CD4-positive, alpha-beta T cell treated with Interleukin-6 for 4 hours (primary cell): ENCODE results near the gene ETV3L.

Experiments
- DNase-seq: peaks from one replicate; pipeline ENCODE4 v3.0.0-alpha.2; 2020; ENCODE audit warnings: mixed read lengths

Gene ETV3L

DNA sequence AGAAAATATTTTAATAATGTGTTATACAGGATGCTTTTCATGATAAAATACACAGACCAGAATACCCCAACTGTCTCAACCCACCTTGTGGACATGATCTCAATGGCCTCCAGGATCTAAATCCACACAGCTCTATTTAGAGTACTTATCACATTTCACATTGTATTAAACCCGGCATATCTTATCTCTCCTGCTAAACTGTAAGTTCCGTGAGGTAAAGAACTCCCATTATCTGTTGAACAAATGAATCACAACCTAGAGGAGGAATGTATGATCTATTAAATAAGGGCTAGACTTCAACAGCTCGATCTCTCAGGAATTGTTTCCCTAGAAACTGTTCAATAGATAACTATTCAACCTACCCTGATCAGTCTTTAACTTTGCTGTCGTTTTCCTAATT is 31.7 kb upstream of the ETV3L start:
- no peak for DNase-seq

DNA sequence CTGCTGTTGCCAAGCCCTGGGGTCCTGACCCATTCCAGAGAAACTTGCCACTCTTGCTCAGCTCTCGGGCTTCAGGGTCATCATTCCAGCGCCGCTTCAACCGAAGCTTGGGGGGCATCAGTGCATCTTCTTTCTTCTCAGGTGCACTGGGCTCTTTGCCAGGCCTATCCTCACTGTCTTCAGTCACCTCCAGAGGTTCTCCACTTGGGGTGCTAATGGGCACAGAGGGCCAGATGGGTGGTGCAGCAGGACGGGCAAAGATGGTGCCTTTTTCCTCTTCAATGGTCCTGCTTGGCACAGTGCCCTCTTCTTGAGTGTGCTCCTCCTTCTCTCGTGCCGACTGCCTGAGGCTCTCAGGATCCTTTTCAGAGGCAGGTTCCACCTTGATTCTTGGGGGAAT is 25.2 kb upstream of the ETV3L start:
- no peak for DNase-seq

DNA sequence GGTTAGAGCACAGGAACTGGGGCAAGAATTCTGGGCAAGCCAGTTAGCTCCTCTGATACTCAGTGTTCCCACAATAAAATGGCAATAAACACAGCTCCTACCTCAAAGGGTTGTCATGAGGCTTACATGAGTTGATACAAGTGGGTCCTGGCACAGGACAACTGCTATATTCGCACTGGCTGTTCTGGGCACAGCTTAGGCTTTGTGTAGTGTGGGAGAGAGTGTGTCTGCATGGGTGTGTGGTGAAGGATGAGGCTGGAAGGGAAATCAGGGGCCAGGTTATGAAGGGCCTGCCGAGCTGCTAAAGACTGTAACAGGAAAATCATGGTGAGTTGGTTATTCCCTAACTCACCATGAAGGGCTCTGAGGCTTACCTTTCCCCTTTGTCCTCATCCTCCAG is 19.8 kb upstream of the ETV3L start:
- no peak for DNase-seq

DNA sequence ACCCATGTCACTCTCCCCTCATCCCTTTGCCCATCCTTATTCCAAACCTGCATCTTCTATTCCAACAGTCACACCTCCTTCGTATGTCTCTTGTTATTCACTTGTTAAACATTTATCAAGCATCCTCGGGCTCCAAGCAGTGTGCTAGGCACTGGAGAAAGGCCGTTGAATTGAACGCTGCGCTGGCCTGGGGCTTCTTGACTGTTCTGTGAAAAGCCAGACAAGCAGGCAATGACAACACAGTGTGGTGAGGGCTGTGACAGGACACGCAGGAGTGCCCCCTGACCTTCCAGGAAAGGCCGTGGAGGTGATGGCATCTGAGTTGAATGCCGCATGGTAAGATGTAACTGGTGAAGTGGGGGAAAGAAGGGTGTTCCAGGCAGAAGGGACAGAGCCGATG is 19.4 kb upstream of the ETV3L start:
- DNase-seq = no peak

DNA sequence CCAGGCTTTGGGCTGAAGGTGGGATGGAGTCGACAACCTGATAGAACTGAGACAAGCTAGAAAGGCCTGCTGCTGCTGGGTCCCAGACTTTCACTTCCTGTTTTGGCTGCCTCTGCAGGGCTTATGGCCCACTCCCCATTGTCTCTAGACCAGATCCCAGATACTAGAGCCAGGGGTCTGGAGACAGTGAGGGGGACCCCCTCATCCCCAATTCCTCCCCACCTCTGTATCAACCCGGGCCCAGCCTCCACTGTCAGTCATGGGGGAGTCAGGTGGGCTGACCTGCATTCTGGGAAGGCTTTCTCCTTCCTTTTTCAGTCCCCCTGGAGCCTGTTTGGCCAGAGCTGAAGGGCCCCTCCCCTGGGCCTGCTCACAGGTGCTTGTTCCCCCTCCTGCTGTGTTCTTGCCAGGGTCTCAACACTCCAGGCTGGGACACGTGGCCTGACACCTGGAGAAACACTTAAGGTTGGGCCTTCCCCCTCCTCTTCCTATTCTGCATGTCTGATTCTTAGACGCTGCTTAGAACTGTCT is 18.0 kb upstream of the ETV3L start:
- DNase-seq = no peak

DNA sequence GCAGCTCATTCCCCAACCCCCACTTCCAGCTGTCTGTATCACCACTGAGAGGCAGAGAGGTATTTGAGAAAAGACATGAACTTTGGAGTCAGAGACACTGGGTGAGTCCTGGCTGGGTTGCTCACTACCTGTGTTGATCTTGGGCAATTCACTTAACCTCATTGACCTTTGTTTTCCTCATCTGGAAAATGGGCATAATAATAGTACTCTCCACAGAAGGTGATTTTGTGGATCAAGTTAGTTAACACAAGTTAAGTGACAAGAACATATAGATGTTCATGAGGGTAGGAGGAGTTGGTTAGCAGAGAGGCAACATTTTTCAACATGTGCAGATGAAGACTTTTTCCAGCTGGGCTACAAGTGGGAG is 17.1 kb upstream of the ETV3L start:
- DNase-seq = no peak

DNA sequence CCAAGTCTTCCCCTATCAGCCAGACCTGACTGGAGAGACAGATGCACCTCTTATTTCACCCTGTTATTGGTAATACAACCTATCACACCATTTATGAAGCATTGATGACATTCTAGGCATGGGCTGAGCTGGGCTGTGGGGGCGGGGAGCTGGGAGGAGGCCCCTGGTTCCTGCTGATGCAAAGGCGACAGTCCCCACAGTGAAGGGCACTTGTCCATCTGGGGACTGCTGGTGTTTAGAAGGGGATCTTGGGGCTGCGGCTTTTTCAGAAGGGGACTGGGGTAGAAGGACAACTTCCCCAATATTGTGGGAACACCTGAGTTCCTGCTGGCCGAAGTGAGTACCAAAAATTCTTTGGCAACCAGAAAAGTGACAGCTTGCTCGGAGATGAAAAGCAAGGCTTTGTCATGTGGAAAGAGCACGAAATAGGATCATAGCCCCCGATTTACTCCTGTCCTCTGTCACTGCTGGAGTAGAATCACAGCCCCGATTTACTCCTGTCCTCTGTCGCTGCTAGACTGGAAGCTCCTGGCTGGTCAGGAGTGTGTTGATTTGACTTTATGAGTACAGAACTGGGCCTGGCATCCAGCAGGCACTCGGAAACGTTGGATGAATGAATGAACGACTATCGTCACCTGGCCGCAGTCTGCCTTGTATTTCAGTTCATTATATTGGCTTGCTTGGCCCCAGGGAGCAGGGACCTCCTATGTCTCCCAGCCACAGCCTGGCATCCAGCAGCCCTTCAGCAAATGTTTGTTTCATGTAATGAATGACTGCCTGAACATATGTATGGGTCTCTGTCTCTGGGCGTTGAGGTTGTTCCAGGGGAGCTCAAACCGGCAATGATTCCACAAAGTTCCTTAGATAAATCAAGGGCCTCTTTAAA is 16.5 kb upstream of the ETV3L start:
- DNase-seq = no peak

DNA sequence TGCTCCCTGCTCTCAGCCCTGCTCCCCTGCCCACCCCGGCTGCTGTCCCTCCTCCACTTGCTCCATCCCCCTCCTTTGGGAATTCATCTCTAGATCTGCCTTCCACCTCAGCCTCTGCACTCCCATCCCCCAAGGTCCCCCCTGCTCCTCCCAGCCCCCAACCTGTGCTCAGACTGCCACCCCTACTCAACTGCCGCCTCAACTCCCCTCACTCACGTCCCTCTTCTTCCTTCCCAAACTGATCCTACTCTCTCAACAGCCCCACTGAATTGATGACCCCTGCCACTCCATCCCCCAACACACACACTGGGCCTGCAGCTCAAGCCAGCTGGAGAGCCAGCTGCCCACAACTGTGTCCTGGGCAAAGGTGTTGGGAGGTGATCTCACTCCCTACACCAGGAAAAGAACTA is 15.8 kb upstream of the ETV3L start:
- DNase-seq = no peak

DNA sequence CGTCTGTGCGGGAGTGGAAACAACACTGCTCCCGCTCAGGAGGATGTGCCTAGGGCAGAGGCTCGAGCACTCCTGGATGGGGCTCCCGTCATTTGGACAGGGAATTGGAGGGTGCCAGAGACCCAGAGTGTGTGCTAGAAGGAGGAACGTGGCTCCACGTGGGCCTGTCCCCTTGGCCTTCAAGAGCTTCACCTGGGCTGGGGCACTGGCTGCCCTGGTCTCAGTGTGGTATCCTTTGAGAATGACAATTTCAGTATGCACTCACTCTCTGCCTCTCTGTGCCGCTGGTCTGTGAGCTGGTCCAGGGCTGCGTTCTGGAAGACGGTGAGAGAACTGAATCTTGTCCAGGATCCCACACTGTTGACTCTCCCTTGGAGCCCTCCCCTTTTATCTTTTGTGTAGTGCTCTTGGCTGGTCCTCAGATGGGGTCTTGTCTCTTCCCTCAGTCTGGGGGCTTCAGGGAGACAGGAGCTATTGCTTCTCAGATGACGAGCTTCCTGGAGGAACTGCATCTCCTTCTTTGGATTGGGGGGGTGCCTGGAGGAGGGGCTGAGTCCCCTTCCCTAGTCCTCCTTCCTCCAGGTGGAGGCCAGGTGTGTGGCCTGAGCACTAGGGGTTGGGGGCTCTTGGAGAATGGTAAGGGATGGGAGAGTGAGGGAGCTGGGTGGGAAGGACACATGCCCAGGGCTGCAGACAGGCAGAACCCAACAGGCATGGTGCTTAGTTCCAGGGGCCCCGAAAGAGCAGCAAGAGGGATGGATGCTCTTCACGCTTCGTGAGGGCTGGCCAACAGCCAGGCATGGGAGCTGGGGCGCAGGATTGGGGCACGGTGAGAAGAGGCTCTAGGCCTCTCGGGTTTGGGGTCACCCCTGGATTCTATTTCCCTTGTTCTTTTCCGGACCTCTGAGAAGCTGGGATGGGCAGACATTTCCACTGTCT is 14.8 kb upstream of the ETV3L start:
- no peak for DNase-seq

DNA sequence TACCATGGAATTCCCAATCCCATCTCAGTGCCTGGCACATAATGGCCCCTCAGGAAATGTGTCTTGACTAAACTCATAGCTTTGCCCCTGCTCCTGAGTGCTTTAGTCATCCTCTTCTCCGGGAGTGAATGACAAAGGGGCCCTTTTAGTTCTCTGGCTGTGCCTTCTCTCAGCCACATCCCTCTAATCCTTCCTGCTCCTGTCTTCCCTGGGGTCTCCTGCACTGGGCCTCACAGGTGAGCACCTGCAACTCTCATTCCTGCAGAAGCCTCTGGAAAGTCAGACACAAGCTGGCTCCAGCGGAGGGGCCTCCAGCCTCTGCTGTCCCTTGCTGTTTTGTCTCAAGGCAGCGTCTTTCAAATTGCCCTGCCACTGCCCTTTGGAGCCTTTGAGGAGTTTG is 14.0 kb upstream of the ETV3L start:
- no peak for DNase-seq

DNA sequence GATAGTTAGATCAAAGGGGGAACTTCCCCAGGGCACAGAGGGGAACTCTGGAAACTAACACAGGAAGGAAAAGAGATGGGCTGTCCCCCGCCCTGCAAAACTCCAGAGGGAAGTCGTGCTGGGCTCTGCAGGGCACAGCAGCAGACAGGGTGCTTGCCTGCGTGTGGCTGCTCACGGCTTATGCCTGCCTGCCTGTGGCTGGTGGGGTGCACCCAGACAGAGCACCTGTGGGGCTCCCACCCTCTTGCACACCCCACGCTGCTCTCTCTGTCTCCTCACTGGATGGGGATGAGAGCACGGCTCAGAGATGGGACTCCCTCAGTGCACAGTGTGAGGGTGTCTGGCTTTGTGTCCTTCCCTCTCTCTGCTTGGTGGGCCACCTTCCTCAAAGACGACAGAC is 13.5 kb upstream of the ETV3L start:
- DNase-seq = no peak

DNA sequence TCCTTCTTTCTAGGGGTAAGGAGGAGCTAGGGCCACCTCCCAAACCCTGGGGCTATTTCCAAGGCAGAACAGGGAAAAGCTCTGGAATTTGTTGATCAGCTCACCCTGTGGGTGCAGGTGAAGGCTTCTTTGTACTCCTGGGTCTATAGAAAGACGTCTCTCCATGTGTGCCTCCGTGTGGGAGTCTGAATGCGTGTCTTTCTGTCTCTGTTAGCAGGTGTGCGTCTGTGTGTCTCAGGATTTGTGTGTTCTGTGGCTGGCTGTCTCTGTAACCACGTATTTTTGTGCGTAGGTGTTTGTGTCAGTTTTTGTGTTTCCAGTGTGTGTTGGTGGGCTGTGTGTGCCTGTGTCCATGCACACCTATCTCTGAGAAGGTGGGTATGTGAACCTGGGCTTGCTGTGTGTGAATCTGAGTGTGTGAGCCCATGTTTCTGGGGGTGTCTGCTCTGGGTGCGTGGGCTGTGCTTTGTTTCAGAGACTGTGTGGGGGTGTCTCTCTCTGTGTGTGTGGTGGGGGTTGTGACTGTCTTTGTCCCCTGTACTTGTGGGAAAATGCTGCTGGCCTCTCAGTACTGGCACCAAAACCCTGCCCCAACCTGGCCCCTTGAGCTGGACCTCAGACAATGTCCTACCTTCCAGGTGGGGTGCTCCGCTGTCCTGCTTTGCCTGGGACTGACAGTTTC is 12.7 kb upstream of the ETV3L start:
- DNase-seq = no peak

DNA sequence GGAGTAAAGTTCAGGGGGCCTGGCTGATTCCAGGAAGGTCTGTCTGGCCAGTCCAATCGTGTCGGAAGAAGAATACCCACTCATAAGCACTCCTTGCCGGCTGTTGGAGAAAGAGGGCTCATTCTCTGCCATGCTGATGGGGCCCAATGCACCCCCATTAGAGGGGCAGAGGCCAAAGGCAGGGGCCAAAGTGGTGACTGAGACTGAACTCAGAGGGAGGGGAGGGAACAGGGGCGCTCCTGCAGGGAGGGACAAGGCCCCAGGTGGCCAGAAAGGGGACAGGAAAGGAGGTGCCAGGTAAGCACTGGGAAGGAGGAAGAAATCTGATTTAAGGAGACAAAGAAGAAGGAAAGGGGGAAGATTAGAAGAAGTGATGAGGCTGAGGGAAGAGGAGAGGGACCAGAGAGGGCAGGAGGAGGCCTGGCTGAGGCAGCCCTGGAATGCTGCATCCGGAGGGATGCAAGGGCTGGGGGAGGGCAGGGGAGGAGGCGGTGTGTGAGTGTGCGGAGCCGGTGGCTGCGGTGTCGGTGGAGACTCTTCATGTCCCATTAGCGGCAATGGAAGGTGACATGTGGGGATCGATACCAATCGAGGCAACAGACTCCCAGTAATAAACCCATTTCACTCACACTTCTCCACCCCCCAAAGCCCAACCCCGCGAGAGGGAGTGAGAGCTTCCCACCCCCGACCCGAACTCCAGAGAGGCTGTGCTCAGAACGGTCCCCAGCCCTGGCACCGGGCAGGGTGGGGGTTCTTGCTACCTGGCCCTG is 12.0 kb upstream of the ETV3L start:
- no peak for DNase-seq

DNA sequence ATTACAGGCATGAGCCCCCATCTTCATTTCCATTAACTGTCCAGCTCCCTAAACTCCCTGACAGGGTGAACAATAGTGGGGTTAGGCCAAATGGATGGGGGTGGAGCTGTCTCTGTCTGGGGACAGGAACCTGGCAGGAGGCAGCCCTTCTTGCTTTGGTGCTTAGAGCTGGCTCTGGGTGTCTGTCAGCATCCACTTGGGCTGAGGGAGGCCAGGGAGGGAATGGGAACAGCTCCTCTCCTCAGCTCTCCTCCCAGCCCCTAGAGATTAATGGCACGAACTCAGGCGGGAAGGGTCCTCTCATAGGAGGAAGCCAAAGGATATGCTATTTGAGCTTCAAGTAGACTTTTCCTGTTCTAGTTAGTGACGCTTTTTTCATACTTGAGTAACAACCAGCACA is 11.1 kb upstream of the ETV3L start:
- no peak for DNase-seq

DNA sequence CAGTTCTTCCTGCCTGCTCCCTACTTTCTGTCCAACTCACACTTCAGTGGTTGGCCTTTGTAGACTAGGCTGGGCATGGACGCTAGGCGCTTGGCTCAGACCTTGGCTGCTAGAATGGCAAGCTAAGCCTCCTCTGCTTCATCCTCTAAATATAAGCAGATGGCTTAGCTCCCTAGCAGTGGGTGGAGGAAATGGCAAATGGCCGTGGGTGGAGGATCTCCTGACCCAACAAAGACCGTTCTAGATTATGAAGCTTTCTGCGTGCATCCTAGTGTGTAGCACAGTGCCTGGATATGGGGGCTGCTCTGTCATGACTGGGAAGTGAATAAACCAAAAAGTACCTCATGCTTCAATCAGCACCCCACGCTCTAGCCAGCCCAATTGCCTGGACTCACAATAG is 10.4 kb upstream of the ETV3L start:
- DNase-seq = no peak

DNA sequence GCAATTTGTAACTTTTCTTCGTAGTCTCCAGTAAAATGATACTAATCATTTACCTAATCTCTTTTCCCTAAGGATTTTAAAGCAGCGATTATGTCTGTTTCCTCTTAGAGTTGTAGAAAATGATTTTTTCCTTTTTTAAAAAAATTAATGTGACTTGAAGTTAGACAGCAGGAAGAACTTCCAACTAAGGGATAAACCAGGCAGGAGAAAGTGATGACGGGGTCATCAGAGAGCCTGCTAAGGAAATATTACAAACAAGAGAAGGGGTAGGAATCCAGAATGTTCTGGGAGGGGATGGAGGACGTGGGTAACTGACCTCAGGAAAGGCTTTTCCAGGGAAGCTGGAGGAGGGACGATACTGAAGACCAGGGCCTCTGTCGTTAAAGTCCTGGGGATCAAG is 8.8 kb upstream of the ETV3L start:
- no peak for DNase-seq

DNA sequence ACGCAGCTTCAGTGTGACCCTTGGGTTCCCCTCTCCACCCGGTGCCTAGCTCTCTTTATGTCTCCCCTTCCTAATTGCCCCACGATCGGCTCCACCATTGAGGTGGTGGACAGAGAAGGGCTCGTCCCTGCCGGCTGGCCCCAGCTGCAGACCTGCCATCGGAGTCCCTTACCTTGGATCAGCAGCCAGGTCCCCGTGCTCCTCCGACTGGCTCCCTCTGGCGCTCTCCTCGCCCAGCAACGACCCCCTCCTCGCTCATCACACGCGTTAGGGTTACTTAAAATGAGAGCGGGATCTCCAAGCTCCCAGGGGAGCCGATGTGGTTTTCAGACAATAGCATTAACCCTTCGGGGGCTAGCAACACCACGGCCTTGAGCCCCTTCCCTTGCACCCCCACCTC is 8.1 kb upstream of the ETV3L start:
- DNase-seq = no peak

DNA sequence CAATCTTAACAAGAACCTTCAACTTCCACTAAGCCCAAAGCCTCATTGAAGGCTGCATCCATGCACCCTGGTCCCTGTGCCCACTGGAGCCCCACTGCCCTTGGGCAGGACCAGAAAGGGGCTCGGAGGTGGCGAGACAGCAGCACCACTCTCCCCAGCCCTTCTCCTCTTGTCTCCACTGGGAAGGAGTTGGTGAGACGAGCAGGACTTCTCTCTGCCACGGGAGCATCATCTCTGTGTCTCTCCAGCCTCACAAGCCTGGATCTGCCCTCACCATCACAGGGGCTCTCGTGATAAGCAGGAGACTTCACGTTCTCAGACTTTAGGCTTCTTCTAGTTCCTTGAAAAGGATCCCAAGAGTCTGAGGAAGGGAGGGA is 7.2 kb upstream of the ETV3L start:
- no peak for DNase-seq

DNA sequence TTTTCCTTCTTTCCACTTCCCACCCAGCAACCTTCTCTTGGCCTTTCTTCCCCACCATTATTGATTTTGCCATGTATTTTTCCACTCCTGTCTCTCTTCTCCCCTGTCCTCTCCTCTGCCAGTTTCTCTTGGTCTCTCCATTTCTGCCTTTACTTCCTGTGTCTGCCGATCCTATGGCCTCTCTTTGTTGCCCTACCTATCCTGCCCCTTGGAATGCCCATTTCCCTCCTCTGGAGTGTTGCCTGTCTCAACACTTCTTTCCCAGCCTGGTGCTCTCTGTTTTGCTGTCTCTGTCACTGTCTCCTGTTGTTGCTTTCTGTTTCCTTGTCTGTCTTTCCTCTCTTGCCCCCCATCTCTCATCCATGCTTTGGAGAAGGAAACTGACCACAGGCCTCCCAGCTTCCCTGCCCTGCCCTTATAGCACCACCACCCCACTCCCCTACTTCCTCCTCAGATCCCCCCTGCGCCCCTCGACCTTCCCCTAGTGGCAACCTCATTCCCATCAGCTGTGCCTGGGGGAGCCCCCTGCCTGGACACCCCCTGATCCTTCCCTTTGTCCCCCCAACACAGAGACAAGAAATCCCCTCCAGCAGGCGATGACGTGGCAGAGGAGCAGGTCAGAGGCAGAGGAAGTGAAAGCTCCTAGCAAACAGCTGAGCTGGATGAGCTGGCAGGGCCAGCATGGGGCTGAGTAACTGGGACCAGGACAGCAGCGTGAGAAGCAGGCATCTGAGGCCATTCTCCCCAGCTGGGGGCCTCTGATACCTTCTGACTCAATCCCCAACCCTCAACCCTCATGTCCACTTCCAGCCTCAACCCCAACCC is 6.6 kb upstream of the ETV3L start:
- DNase-seq = no peak

DNA sequence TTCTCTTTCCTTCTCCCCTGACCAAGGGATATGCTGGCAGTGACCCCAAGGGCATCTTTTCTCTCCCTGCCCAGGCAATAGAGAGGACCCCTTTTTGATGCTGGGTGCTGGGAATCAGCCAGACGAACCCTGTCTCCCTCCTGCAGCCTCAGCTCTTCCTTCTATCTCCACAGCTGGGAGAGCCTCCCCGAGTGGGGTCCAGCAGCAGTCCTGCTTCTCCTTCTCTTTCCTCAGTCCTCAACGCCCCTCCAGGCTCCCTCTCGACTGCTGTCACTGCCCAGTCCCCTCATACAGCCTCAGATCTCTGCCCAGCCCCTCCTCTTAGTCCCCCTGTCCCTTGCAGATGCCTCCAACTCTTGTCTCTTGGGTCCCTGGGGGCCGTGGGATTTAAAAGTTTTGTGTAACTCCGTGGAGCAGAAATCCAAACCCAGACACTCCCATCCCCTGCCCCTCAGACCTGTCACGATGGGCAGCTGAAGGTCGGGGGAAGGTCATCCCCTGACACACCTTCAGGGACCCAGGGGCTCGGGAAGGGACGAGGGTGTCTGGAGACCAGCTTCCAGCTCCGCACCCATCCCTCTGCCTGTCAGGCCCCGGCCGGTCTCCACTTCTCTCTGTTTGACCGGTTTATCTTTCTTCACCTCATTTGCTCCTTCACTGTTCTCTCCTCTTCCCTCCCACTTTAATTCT is 5.8 kb upstream of the ETV3L start:
- DNase-seq = no peak
